Panc1 (cell line): ENCODE results near the gene TWSG1. TPM values are rescaled to one million over a fixed set of nuclear protein-coding genes. Genes with fewer than 3 reads are reported as not detected.

ENCODE experiments used
- ATAC-seq: fragments of 200-7000 bp; cut with Tn5 transposase; 2 replicates; pipeline ENCODE4 v1.9.1; 2020; ENCODE audit warnings: mild to moderate bottlenecking, moderate library complexity
- BruUV-seq: library from RNA; stranded (reverse); fragments of 400-500 nt; replicated peaks from 2 replicates; lab custom pipeline; 2021; lab: Mats Ljungman, UMichigan
- CTCF ChIA-PET: fragments of 300-600 bp; sonication (Branson Sonifier 250); formaldehyde crosslinking; loops from one replicate; lab custom pipeline; 2022; ENCODE audit warnings: antibody characterized with exemption; lab: Charles Lee
- POLR2A ChIA-PET: fragments of 300-600 bp; sonication (Branson Sonifier 250); formaldehyde crosslinking; loops from one replicate; lab custom pipeline; 2022; ENCODE audit warnings: antibody characterized with exemption; lab: Charles Lee
- DNase-seq: peaks from one replicate; pipeline ENCODE4 v3.0.0-alpha.2; 2010; ENCODE audit warnings: low read depth, low spot score
- H3K27ac ChIP-seq: 2 replicates; pipeline ENCODE4 v1.5.1; 2011; ENCODE audit warnings: mild to moderate bottlenecking, low read length, inconsistent platforms
- H3K27me3 ChIP-seq: fragments of 200-500 bp; sonication (Bioruptor generic); 2 replicates; pipeline ENCODE4 v1.6.0; 2014; ENCODE audit warnings: low read length, inconsistent platforms; ENCODE audit not compliant: control insufficient read depth, insufficient read depth
- H3K36me3 ChIP-seq: fragments of 200-500 bp; sonication (Bioruptor generic); 2 replicates; pipeline ENCODE4 v1.5.1; 2014; ENCODE audit warnings: inconsistent platforms, mild to moderate bottlenecking, low read length, moderate library complexity; ENCODE audit not compliant: control insufficient read depth, insufficient read depth
- H3K4me1 ChIP-seq: 2 replicates; pipeline ENCODE4 v1.5.1; 2011; ENCODE audit warnings: inconsistent platforms, mild to moderate bottlenecking, low read length, moderate library complexity; ENCODE audit not compliant: control insufficient read depth, insufficient read depth
- H3K4me3 ChIP-seq, 2 experiments: 2 replicates each; pipeline ENCODE4 v1.5.1; 2011 to 2012; ENCODE audit warnings: low read depth in 2 of 2, low read length in 2 of 2, mild to moderate bottlenecking in 2 of 2, inconsistent platforms in 1 of 2, moderate library complexity in 1 of 2
- H3K9me3 ChIP-seq: fragments of 200-500 bp; sonication (Bioruptor generic); 2 replicates; pipeline ENCODE4 v1.5.1; 2014; ENCODE audit warnings: low read depth, mild to moderate bottlenecking, inconsistent platforms, low read length, moderate library complexity; ENCODE audit not compliant: control insufficient read depth, insufficient read depth
- POLR2AphosphoS5 ChIP-seq: IDR thresholded peaks from 2 replicates; pipeline ENCODE4 v1.6.1; 2012; ENCODE audit warnings: mild to moderate bottlenecking, low read depth, low read length, moderate library complexity
- SIN3A ChIP-seq: IDR thresholded peaks from 2 replicates; pipeline ENCODE4 v1.6.1; 2012; ENCODE audit warnings: low read depth, mild to moderate bottlenecking, low read length, moderate library complexity, borderline replicate concordance; ENCODE audit not compliant: insufficient read depth
- TCF7L2 ChIP-seq: IDR thresholded peaks from 2 replicates; pipeline ENCODE4 v1.6.1; 2011; ENCODE audit warnings: mild to moderate bottlenecking, low read depth, low read length, inconsistent platforms
- in situ Hi-C: cut with HindIII; loops from 2 replicates; pipeline ENCODE4 v1.10.0; 2016; ENCODE audit warnings: low sequenced_read_pairs, low pct_unique_long_range_greater_than_20kb
- intact Hi-C: fragments of 100-400 bp; cut with micrococcal nuclease; formaldehyde crosslinking; loops from one replicate; pipeline ENCODE4 v1.10.0; 2022; ENCODE audit not compliant: unreplicated experiment
- total RNA-seq: library from RNA; stranded (reverse); gene quantifications from one replicate; pipeline ENCODE4 v1.2.1, GENCODE V29; 2021; ENCODE audit not compliant: unreplicated experiment
- TF ChIP-seq, protein P1 (sequence below), 2 experiments: IDR thresholded peaks; 2 replicates each; pipeline ENCODE4 v1.6.1; 2011 to 2012; ENCODE audit warnings: low read depth in 2 of 2, control low read depth in 1 of 2, low read length in 1 of 2, mild to moderate bottlenecking in 1 of 2, moderate library complexity in 1 of 2; ENCODE audit not compliant: insufficient read depth in 1 of 2
- TF ChIP-seq, protein P2 (sequence below): fragments of 450-650 bp; IDR thresholded peaks from 2 replicates; pipeline ENCODE4 v1.5.1; 2017; ENCODE audit warnings: mild to moderate bottlenecking

TWSG1 gene
- total RNA-seq, 1 experiment from 2014 or later, result 54.1 TPM

DNA sequence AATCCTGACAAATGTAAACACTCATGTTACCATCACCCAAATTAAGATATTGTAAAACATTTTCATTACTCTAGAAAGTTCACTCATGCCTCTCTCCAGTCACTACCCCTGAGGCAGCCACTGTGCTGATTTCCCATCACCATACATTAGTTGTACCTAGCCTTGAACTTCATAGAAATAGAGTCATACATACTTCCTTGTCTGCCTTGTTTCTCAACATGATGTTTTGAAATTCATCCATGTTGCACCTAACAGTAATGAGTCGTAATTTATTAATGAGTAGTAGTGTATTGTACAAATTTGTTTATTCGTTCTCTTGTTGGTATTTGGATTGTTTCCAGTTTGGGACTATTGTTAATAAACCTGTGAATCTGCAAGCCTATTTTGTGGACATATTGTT lies 49.0 kb upstream of the TWSG1 start:
- no peaks in the 10 kb centered on the region for H3K4me1 ChIP-seq
- BruUV-seq, result no TSS peak
- ATAC-seq (no peak), DNase-seq (no peak)
- ChIA-PET CTCF (no interaction called here), POLR2A (no interaction called here)
- intact Hi-C loops, result no loop called here
- in situ Hi-C loops, result no loop called here
- H3K4me3 ChIP-seq, result no peak overlapping the region
- no peaks in the 10 kb centered on the region; the same call in 1 of the 2 replicates for H3K36me3 ChIP-seq
- H3K27me3 ChIP-seq, result no peaks in the 10 kb centered on the region
- H3K27ac ChIP-seq, result no peak overlapping the region
- H3K9me3 ChIP-seq, result no peaks in the 10 kb centered on the region
- TF ChIP-seq TCF7L2 (no peak), SIN3A (no peak), POLR2AphosphoS5 (no peak)
- TF ChIP-seq, protein P1, sequence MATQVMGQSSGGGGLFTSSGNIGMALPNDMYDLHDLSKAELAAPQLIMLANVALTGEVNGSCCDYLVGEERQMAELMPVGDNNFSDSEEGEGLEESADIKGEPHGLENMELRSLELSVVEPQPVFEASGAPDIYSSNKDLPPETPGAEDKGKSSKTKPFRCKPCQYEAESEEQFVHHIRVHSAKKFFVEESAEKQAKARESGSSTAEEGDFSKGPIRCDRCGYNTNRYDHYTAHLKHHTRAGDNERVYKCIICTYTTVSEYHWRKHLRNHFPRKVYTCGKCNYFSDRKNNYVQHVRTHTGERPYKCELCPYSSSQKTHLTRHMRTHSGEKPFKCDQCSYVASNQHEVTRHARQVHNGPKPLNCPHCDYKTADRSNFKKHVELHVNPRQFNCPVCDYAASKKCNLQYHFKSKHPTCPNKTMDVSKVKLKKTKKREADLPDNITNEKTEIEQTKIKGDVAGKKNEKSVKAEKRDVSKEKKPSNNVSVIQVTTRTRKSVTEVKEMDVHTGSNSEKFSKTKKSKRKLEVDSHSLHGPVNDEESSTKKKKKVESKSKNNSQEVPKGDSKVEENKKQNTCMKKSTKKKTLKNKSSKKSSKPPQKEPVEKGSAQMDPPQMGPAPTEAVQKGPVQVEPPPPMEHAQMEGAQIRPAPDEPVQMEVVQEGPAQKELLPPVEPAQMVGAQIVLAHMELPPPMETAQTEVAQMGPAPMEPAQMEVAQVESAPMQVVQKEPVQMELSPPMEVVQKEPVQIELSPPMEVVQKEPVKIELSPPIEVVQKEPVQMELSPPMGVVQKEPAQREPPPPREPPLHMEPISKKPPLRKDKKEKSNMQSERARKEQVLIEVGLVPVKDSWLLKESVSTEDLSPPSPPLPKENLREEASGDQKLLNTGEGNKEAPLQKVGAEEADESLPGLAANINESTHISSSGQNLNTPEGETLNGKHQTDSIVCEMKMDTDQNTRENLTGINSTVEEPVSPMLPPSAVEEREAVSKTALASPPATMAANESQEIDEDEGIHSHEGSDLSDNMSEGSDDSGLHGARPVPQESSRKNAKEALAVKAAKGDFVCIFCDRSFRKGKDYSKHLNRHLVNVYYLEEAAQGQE (IDR thresholded peaks at IDR 0.05; ENCODE audit: insufficient read depth in 1 of 2, low read depth in 2 of 2, low read length in 1 of 2), result no peak
- TF ChIP-seq, protein P2, sequence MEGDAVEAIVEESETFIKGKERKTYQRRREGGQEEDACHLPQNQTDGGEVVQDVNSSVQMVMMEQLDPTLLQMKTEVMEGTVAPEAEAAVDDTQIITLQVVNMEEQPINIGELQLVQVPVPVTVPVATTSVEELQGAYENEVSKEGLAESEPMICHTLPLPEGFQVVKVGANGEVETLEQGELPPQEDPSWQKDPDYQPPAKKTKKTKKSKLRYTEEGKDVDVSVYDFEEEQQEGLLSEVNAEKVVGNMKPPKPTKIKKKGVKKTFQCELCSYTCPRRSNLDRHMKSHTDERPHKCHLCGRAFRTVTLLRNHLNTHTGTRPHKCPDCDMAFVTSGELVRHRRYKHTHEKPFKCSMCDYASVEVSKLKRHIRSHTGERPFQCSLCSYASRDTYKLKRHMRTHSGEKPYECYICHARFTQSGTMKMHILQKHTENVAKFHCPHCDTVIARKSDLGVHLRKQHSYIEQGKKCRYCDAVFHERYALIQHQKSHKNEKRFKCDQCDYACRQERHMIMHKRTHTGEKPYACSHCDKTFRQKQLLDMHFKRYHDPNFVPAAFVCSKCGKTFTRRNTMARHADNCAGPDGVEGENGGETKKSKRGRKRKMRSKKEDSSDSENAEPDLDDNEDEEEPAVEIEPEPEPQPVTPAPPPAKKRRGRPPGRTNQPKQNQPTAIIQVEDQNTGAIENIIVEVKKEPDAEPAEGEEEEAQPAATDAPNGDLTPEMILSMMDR, result no peak

DNA sequence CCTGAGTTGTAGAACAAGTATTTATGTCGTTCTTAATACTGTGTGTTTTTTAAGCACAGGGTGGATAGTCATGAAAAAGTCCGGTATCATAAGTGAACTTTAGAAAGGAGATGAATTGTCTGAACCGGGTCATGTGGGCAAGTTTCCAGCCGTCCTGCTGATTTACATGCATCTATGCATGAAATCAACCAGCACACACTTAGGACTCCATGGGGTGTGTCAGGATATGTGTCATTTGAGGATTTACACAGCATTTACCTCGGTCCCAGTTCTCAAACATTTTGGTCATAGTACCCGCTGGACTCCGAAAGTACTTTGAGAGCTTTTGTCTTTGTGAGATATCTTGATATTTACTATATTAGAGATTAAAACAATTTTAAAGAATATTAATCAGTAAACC lies 47.5 kb upstream of the TWSG1 start:
- in situ Hi-C loops, result no loop called here
- ChIA-PET POLR2A (no interaction called here), CTCF (no interaction called here)
- H3K4me1 ChIP-seq, result no peaks in the 10 kb centered on the region
- no peak overlapping the region for H3K27ac ChIP-seq
- H3K9me3 ChIP-seq, result no peaks in the 10 kb centered on the region
- TF ChIP-seq POLR2AphosphoS5, result no peak
- TF ChIP-seq, protein P1 (IDR thresholded peaks at IDR 0.05; ENCODE audit: insufficient read depth in 1 of 2, low read depth in 2 of 2, low read length in 1 of 2), result no peak
- TF ChIP-seq SIN3A, result no peak
- TF ChIP-seq, protein P2, result no peak
- TF ChIP-seq TCF7L2, result no peak
- BruUV-seq, result no TSS peak
- DNase-seq (no peak), ATAC-seq (no peak)
- no peaks in the 10 kb centered on the region; the same call in 1 of the 2 replicates for H3K36me3 ChIP-seq
- H3K27me3 ChIP-seq, result no peaks in the 10 kb centered on the region
- H3K4me3 ChIP-seq, result no peak overlapping the region
- intact Hi-C loops, result no loop called here
